HG02981 (cell line): Measurements from ENCODE around the gene PLCH2.

Experiments used
- ATAC-seq: cut with Tn5 transposase; IDR thresholded peaks from one replicate; pipeline ENCODE4 v1.9.1; 2021; ENCODE audit warnings: mild to moderate bottlenecking, moderate library complexity; ENCODE audit not compliant: unreplicated experiment

The PLCH2 gene

GRCh38 chr1:2508180-2508579, 32.1 kb downstream of the PLCH2 start:
- ATAC-seq, result no peak

GRCh38 chr1:2508751-2509150, 32.7 kb downstream of the PLCH2 start:
- ATAC-seq, result no peak

DNA sequence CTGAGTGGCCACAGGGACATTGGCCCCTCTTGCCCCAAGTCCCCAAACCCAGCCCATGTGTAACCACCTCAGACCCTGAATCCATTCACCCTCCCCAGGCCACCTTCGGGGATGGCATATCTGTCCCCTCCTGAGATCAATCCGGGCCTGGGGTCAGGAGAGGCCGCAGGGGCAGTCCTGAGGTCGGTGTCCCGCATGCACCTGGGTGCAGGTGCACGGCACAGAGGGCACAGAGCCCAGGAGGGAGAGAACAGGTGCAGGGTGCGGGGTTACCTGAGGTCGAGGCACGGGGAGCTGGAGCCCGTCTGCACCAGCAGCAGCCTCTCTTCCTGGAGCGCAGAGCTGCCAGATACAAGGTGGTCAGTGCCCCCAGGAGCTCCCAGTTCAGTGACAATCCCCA, 33.5 kb downstream of the PLCH2 start:
- no peak for ATAC-seq

DNA sequence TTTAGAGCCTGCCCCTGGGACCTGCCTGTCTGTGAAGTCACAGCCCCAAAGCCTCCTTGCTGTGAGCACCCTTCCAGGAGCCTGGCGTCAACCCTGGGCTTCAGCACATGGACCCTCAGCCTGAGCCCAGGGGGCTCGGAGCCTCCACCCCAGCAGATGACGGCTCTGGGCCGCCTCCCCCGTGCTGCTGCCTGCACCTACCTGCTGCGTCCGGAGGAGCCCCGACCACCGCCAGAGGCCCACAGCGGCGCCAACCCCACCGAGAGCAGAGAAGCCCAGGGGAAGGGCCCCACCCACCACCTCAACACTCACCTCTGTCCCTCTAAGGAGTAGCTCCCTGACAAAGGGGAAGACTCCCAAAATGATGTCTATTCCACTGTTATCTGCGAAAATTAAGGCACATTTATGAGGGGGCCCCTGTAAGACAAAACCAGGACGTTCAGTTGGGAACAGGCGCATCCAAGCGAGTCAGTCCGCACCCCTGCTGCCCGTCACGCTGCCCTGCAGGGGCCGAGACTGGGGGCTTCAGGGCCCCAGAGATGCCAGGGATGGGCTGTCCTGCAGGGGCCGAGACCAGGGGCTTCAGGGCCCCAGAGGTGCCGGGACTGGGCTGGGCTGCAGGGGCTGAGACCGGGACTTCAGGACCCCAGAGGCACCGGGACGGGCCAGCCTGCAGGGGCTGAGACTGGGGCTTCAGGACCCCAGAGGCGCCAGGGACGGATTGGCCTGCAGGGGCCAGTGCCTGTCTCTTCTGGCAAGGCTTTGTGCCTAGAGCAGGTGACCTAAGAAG, 34.5 kb downstream of the PLCH2 start:
- no peak for ATAC-seq

DNA sequence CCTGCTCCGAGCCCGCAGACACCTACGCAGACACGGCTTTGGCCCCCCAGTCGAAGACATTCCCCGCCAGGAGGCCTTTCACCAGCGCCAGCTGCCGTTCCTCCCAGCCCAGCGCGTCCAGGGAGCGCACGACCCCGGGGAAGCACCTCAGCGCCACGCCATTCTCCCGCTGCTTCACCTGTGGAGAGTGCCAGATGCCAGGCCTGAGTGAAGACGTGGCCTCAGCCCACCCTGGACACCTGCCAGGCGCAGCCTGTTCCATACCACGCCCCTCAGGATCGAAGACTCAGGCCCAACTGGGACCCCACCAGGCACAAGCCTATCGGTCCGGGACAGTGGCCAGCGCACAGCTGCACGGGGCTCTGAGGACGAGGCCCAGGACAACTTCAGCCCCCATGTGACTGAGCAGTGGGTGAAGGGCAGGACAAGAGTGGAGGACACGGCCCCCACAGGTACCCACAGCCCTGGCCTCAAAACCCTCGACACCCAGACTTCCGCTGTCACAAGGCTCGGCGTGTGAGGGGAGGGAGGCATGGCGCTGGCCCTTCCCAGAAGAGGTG, 36.9 kb downstream of the PLCH2 start:
- no peak for ATAC-seq

GRCh38 chr1:2513939-2514652, 38.0 kb downstream of the PLCH2 start:
- ATAC-seq, result no peak

- ATAC-seq, result no peak
These were observed 39.0 kb downstream of the PLCH2 start for GRCh38 chr1:2514863-2515762.

GRCh38 chr1:2515763-2516080, 39.6 kb downstream of the PLCH2 start:
- ATAC-seq, result no peak

DNA sequence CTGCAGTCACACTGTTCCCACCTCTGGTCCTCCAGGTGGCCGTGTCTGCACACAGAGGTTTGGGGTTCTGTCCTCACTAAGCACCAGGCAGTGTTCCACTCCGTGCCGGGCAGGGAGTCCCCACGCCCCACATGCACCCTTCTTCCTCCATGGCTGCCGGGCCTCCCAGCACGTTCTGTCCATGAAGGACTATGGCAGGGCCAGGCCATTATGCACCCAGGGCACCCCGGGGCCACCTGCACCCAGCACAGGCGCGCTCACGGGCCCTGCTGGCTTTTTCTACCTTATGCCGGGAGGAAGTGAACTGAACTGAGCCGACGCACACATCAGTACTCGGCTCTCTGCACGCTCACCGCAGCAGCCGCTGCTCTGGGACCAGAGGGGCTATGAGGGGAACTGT, 40.0 kb downstream of the PLCH2 start:
- no peak for ATAC-seq

- no peak for ATAC-seq
These were observed 40.9 kb downstream of the PLCH2 start for GRCh38 chr1:2516946-2517345.

GRCh38 chr1:2517966-2518365, 41.9 kb downstream of the PLCH2 start:
- ATAC-seq, result no peak

DNA sequence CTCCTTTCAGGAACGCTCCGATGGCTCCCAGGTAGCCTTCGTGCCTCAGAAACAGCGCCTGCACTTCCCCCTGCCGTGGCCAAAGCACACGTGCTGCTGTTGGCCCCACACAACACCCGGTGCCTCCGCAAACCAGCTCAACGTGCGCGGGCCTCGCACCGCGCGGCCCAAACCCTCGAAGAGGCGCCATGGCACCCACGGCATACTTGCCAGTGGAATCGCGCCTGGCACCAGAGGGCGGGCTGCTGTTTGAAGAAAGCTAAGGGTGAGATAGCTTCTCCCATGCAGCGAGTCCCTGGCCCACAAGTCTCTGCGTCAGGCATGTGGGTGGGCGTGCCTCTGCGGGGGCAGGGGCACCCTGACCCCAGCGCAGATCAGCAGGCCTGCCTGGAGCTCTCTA, 42.4 kb downstream of the PLCH2 start:
- no peak for ATAC-seq

DNA sequence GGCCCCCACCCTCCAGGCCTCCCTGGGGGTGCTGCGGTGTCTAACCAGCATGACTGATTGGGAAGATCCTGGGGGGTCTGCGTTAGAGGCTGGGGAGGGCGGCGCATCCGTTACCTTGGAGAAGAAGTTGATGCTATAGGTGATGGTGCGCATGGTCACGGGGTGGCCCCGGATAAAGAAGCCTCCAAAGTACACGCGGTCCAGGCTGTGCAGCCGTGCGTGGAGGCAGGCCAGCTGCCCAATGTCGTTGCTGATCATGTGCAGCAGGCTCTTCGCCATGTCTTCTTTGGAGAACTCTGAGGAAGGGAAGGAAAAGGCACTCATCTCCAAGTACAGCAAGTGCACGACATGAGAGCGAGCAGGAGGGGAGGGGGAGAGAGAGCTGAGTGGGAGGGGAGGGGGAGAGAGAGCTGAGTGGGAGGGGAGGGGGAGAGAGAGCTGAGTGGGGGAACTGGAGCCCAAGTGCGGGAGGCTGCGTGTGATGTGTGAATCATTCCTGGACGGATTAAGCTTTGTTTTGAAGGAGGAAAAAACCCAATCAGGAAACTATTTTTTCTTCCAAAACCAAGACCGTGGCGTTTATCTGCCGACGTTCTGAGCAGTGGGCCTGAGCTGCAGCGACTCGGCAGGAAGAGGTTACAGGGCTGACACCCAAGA, 43.1 kb downstream of the PLCH2 start:
- ATAC-seq, result no peak

GRCh38 chr1:2519729-2520128, 43.6 kb downstream of the PLCH2 start:
- no peak for ATAC-seq

DNA sequence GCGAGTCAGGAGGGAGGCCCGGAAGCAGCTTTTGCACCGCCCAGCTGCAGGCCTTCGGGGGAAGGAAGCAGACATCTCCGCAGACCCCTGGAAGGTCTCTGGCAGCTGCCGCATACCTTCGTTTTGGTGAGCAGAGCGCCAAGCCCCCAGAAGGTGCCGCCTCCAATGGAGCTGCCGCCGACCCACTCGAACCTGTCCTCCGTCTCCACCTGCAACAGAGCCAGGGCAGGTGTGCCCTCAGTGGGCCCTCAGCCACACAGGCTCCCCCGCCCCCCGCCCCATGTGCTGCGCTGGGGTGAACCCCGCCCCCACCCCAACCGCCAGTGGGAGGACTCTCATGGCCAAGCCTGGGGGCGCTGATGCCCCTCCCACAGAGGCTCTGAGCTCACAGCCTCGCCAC, 44.1 kb downstream of the PLCH2 start:
- no peak for ATAC-seq

- no peak for ATAC-seq
These were observed 44.7 kb downstream of the PLCH2 start for GRCh38 chr1:2520806-2521205.

DNA sequence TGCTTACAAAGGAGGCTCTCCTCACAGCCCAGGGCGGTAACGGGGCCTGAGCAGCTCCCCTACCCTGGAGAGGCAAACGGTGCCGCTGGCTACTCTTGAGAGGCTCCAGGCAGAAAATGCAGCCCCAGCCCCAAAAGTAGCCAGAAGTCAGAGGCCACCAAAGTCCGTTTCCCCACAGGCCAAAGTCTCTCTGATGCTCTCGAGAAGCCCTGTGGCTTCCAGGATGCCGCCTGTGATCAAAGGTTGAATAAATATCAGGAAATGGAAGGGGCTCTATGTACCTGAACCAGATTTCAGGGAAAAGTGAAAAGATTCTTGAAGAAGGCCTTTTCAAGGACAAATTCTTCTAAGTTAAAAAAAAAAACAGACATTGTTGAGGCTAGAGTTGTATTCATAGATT, 46.1 kb downstream of the PLCH2 start:
- no peak for ATAC-seq

- no peak for ATAC-seq
These were observed 47.3 kb downstream of the PLCH2 start for GRCh38 chr1:2523191-2523890.

DNA sequence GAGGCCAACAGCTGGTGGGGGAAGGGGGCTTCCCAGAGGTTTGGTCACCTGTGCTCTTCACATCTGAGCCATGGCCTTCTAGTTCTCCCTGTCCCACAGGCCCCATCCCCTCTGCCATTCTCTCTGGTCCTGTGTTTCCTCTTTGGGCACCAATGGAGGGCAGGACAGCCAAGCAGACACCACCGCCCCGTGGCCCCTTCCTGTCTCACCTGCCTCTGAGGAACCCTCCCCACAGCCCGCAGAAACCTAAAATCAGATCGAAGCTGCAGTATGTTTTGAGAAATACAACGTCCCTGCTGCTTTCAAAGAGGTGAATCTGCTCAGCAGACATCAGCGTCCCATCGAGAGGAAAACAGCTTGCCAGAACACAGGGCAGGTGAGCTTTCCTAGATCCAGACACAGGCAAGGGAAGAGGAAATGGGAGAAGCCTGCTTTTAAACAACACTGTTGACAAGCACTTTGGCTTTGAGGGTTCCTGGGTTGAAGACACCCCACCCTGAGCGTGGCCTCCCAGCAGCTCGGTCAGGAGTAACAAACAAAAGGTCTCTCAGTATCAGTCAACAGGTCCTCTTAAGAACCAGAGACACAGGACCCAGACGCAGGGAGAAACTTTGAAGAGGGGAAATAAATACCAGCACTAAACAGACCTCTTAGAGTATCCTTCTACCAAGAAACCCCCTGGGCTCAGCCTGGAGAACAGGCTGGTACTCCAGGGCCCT, 48.0 kb downstream of the PLCH2 start:
- no peak for ATAC-seq

- ATAC-seq, result no peak
These were observed 49.5 kb downstream of the PLCH2 start for GRCh38 chr1:2525572-2525919.
